HG03565 (cell line): ENCODE data around the gene FBXW2.

ENCODE experiments used
- ATAC-seq: cut with Tn5 transposase; IDR thresholded peaks from one replicate; pipeline ENCODE4 v1.9.1; 2021; ENCODE audit warnings: mild to moderate bottlenecking, moderate library complexity; ENCODE audit not compliant: unreplicated experiment

FBXW2 gene

DNA sequence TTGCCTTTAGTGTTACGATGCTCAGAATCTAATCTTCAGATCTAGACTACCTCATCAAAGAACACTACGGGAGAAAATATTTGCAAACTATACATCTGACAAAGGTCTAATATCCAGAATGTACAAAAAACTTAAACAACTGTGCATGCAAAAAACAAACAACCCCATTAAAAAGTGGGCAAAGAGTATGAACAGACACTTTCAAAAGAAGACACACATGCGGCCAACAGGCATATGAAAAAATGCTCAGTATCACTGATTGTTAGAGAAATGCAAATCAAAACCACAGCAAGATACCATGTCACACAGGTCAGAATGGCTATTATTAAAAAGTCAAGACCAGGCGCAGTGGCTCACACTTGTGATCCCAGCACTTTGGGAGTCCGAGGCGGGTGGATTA lies 47.9 kb downstream of the FBXW2 start:
- ATAC-seq, result no peak

DNA sequence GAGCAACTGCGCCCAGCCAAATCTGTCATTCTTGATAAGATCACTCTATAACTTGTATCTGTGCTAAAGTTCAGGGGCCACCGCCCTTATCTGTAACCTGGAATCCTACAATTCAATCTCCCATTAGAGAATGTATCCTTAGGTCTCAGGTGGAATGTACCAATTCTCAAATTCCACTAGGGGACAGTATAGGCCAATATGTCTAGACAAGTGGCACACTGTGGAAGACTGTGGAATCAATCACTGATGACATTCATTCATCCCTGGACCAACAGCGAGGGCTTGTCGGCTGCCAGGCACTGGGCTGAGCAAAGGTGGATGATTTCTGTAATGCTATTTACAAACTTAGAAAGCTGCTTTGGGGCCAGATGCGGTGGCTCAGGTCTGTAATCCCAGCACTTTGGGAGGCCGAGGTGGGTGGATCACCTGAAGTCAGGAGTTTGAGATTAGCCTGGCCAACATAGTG lies 50.2 kb downstream of the FBXW2 start:
- ATAC-seq, result peak; percentile 46

DNA sequence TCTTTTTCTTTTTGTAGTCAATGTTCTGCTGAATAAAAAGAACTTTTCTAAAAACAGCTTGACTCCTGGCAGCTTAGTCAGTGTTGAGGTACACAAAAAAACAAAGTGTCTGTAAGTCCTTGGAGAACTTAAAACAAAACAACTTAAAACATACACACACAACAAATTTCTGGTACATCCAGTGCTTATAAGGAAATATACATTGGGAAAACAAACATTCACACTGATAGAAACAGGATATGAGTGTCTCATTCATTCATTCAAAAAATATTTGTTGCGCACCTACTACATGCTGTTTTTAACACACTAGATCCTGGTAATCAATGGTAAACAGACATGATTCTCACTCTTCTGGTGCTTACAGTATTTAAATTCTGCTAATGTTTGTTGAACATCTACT lies 51.5 kb downstream of the FBXW2 start:
- no peak for ATAC-seq

DNA sequence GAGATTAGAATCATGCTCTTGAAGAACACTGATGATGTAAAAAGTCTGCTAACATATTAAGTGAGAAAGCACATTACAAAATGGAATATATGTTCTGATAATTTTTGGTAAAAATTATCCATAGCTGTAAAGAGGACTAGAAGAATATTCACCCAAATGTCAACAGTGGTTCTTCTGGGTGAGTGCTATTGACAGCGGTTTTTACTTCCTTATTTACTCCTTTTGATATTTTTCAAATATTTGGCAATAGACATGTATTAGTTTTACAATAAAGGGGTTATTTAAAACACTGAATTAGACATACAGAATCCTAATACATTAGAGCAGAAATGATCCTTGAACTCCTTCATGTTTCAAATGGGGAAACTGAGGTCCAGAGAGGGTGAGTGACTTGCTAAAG lies 52.0 kb downstream of the FBXW2 start:
- no peak for ATAC-seq

GRCh38 chr9:120740132-120740531 lies 53.1 kb downstream of the FBXW2 start:
- no peak for ATAC-seq

GRCh38 chr9:120737416-120738165 lies 55.6 kb downstream of the FBXW2 start:
- ATAC-seq, result no peak

- ATAC-seq, result no peak
Observed at GRCh38 chr9:120736881-120737280, 56.3 kb downstream of the FBXW2 start.

- no peak for ATAC-seq
Observed at GRCh38 chr9:120735415-120736126, 57.6 kb downstream of the FBXW2 start.

DNA sequence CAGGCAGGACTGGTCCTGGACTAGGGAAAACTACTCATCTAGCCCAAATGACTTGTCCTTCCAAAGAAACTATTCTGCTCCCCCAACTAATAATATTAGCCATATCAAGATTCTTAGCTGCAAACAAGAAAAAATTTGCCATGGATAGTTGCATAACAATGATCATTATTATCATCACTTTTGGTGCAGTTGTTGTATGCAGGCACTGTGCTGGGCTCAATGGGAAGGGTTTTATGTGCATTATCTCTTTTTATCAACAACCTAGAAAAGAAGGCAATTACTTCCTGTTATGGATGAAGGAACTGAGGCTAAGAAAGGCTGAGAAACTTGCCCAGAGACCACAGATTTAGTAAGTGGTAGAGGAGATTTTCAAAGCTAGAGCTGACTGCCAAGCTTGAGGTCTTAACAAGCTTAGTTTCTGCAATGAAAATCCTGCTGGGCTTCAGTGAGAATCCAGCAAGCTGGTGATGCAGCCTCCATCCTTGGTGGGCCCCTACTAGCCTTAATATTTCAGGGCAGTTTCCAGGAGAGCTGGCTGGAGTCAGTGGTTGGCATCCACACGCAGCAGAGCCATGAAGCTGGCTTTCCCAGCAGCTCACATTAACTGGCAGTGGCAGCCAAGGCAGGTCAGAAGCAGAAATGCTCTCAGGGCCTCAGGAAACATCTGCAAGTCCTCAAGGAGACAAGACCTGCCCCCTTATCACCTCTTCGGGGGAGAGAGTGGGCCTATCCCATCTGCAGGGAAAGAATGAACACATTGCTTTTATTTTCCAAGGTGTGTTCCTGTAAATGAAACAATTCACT lies 58.4 kb downstream of the FBXW2 start:
- no peak for ATAC-seq

- no peak for ATAC-seq
Observed at GRCh38 chr9:120733190-120733589, 60.0 kb downstream of the FBXW2 start.

- ATAC-seq, result no peak
Observed at GRCh38 chr9:120730654-120731514, 62.3 kb downstream of the FBXW2 start.

DNA sequence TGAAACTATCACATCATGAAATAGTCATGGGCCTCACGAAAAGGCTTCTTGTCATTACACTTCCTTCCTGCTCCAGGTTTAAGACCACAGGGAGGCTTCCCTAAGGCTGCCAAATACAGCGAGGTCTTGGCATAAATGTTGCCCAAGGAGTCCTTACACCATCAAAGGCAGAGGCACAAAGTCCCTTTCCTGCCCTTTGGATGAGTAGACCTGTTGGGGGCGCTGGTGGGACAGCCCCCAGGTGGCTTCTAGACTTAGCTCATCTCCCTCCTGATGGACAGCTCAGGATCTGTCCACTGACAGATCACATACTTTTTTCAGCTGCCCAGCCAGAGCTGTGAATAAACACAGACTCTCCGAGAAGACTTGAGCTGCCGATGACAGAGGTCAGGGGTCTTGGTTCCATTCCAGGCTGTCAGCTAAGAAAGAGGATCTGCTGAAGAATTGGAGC lies 63.4 kb downstream of the FBXW2 start:
- ATAC-seq, result no peak

- no peak for ATAC-seq
Observed at GRCh38 chr9:120726484-120726883, 66.7 kb downstream of the FBXW2 start.

DNA sequence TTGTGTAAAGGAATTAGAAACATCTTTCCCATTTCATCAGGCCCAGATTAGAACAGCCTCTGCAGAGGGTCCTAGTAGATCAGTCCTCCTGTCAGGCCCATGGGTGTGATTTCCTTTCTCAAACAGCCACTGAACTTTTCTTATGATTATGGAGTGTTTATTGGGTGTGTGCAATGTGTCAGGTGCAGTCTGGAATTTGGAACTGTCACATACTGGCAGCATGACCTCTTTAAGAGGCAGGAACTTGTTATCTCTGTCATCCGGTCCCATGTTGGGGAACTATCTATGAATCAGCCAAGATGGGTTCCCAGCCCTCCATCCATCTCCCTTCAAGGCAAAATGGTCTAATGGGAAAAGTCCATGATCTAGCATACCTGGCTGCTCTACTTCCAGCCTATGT lies 67.3 kb downstream of the FBXW2 start:
- no peak for ATAC-seq

DNA sequence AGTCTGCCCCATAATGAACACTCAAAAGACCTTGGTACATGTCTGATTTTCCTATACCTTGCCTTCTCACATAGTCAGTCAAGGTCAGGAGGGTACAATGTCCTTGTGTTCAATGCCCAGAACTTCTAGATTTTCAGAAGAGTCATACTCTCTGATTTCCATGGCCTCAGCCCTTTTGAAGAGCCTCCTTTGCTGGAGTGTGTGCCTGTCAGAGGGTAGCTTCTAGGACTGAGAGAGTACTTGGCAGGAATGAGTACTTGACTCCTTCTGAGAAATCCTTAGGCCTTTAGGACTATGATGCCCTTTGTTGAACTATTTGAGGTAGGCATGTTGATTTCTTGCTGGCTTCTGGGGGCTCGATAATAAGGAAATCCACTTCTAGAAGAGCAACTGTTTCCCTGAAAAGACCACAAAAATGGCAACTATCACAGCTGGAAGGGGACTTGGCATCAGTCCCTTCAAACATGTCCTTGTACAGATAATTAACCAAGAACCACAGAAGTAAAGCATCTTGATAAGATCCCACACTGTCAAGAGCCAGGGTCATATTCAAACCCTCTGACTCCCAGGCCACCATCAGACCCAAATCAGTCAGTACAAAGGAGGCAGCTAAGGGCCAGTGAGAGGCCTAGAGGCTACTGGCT lies 68.3 kb downstream of the FBXW2 start:
- no peak for ATAC-seq

- no peak for ATAC-seq
Observed at GRCh38 chr9:120723565-120723964, 69.7 kb downstream of the FBXW2 start.

- no peak for ATAC-seq
Observed at GRCh38 chr9:120720404-120720803, 72.8 kb downstream of the FBXW2 start.

GRCh38 chr9:120718316-120718715 lies 74.9 kb downstream of the FBXW2 start:
- no peak for ATAC-seq

GRCh38 chr9:120717176-120717575 lies 76.0 kb downstream of the FBXW2 start:
- no peak for ATAC-seq

GRCh38 chr9:120716483-120716882 lies 76.7 kb downstream of the FBXW2 start:
- ATAC-seq, result no peak
